Left ventricle myocardium inferior (tissue), 1 donor: ENCODE results near the gene IFIT1. TPM values are rescaled to one million over a fixed set of nuclear protein-coding genes. Genes with fewer than 3 reads are reported as not detected.

Experiments
- DNase-seq: peaks from one replicate; pipeline ENCODE4 v3.0.0-alpha.2; 2020
- H3K27ac ChIP-seq: fragments of 200-600 bp; replicated peaks from 2 replicates; pipeline ENCODE4 v1.8.0; 2021
- H3K27me3 ChIP-seq: fragments of 200-600 bp; 2 replicates; pipeline ENCODE4 v1.8.0; 2021; ENCODE audit warnings: low read depth
- H3K36me3 ChIP-seq: fragments of 200-600 bp; 2 replicates; pipeline ENCODE4 v1.8.0; 2021
- H3K4me1 ChIP-seq: fragments of 200-600 bp; 2 replicates; pipeline ENCODE4 v1.8.0; 2021
- H3K4me3 ChIP-seq: fragments of 200-600 bp; 2 replicates; pipeline ENCODE4 v1.8.0; 2021; ENCODE audit warnings: mild to moderate bottlenecking, moderate library complexity
- H3K9me3 ChIP-seq: fragments of 200-600 bp; replicated peaks from 2 replicates; pipeline ENCODE4 v1.8.0; 2021
- CTCF ChIP-seq: fragments of 200-600 bp; IDR thresholded peaks from 2 replicates; pipeline ENCODE4 v1.8.0; 2021; ENCODE audit warnings: antibody characterized with exemption, mild to moderate bottlenecking, borderline replicate concordance
- intact Hi-C: fragments of 100-400 bp; cut with micrococcal nuclease; formaldehyde crosslinking; loops from one replicate; pipeline ENCODE4 v1.11.0; 2022
- total RNA-seq: library from RNA; stranded (reverse); fragmentation: NEBNext Ultra II Directional; extraction: Animal tissue kit (Norgen Biotek cat#: 25700); gene quantifications from one replicate; pipeline ENCODE4 v1.2.1, GENCODE V29; 2021
- donor health status: DM: no; HTN: yes; CAD: no; lungs with severe emphysema.

The IFIT1 gene
- total RNA-seq, 1 donor from 2014 or later, result 31.0 TPM

GRCh38 chr10:89373916-89374711, 18.3 kb upstream of the IFIT1 start:
- intact Hi-C loops, result no loop called here
- no peak for TF ChIP-seq CTCF
- peak overlapping the region; percentile 32 for H3K4me3 ChIP-seq

DNA sequence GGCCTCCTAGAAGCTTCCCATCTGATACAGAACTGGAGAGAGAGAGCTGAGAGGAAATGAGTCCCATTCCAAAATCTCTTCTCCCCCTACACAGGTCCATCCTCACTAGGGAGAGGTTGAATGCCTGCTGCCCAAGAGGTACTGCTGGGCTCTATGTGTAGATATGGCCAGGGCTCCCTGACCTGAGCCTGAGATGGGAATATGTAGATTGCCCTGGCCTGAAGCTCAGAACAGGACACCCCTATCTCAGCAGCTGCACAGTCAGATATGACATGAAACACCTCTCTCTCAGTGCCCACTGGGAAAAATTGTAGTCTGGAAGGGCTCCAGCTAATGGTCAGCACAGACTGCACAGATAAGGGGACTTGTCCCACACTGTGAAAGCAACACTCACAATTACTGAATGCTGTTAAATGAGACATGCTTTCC, 17.7 kb upstream of the IFIT1 start:
- no peak for TF ChIP-seq CTCF
- Histone ChIP-seq H3K27me3 (no peaks in the 10 kb centered on the region), H3K27ac (peak overlapping the region; percentile 86), H3K4me3 (peak overlapping the region; percentile 32), H3K4me1 (peaks cover 33% of the 10 kb centered on the region), H3K36me3 (no peaks in the 10 kb centered on the region), H3K9me3 (no peaks in the 10 kb centered on the region)
- intact Hi-C loops, result no loop called here
- no peak for DNase-seq

More at GRCh38 chr10:89373916-89374711, 18.3 kb upstream of the IFIT1 start:
- Histone ChIP-seq H3K4me1 (peaks cover 39% of the 10 kb centered on the region), H3K27ac (peak overlapping the region; percentile 86), H3K9me3 (no peaks in the 10 kb centered on the region), H3K36me3 (no peaks in the 10 kb centered on the region), H3K27me3 (no peaks in the 10 kb centered on the region)
- peak; percentile 69 for DNase-seq

DNA sequence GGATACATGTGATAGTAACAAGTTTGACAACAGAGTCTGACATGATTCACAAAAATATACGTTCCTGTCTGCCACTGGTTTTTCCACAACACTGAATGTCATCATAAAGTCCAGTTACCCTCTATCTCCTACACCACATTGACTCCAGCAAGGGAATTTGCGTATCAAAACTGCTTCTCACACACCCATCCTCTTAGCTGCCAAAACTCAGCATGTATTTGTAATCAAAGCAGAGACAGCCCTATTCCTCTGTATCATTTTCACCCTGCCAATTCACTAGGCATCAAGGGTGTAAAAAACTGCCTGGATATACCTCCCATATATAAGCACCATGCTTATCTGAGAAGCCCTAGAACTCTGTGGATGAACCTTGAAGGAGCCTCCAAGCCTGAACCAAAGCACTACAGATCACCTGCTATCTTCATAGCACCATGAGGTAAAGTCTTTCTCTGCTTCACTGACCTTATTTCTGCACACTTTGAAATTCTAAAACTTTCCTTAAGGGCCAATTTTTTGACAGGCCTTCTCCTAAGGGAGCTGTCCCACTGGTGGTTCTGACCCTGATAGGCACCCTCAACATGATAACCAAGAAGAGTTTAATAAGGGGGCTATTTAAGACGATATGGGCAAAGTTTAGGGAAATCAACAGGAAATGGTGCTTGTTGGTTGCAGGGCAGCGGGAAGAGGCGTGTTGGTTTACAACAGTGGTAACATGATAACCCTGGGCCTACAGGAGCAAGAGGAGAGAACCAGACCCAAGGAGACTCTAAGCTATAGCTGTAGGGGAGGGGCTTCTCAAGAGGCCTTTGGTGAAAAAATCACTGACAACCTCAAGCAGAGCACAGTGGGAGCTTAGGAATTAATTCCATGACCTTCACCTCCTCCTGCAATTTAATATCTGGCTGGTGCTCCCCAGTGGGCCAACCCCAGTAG, 14.5 kb upstream of the IFIT1 start, which contains the start of gene IFIT1B:
Gene IFIT1B (plus strand): TSS at position 352 of the 933 bp plus-strand sequence. CDS start 80 bp downstream, at position 432.
- DNase-seq, result no peak
- H3K9me3 ChIP-seq, result no peaks in the 10 kb centered on the region
- peaks cover 24% of the 10 kb centered on the region for H3K4me1 ChIP-seq
- H3K4me3 ChIP-seq, result no peak within 1 kb of the TSS
- no peak for TF ChIP-seq CTCF
- intact Hi-C loops, result no loop called here
- H3K36me3 ChIP-seq, result no peaks in the 10 kb centered on the region
- no peak within 1 kb of the TSS for H3K27ac ChIP-seq
- H3K27me3 ChIP-seq, result no peaks in the 10 kb centered on the region

- Histone ChIP-seq H3K4me1 (peaks cover 13% of the 10 kb centered on the region), H3K27ac (no peak overlapping the region), H3K4me3 (no peak overlapping the region), H3K36me3 (no peaks in the 10 kb centered on the region), H3K27me3 (no peaks in the 10 kb centered on the region), H3K9me3 (no peaks in the 10 kb centered on the region)
- intact Hi-C loops, result no loop called here
- TF ChIP-seq CTCF, result no peak
- no peak for DNase-seq
Measured at GRCh38 chr10:89379103-89379502, 13.3 kb upstream of the IFIT1 start.

DNA sequence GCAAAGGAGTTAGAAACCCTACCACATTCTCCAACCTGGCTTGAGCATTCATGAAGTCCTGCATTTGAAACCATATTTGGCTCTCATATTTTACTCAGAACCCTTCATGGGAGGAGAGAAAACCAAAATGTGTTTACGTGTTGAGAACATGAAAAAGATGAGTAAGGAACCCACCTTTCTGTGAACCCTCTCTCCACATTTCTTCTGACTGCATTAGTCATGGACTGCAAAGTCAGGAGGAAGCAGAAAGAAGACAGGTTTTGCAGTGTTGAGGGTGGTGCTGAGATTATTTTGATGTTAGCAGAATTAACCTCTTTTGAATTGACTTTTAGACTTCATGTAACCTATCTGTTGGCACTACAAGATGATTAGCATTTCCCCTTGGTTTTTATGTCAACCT, 9.7 kb upstream of the IFIT1 start:
- H3K9me3 ChIP-seq, result no peaks in the 10 kb centered on the region
- H3K4me1 ChIP-seq, result no peaks in the 10 kb centered on the region
- H3K27ac ChIP-seq, result no peak overlapping the region
- H3K27me3 ChIP-seq, result no peaks in the 10 kb centered on the region
- H3K36me3 ChIP-seq, result no peaks in the 10 kb centered on the region
- intact Hi-C loops, result no loop called here
- TF ChIP-seq CTCF, result no peak
- DNase-seq, result no peak
- no peak overlapping the region for H3K4me3 ChIP-seq
